Measurements from ENCODE around the gene AKR1C2.

GRCh38 chr10:4977025-4977424 lies 26.6 kb downstream of the AKR1C2 start:
- TF ChIP-seq CTCF (IDR thresholded peaks at IDR 0.05) (no peak), POLR2A (IDR thresholded peaks at IDR 0.05) (no peak)
